Measurements from ENCODE around the gene MYO6.

GRCh38 chr6:75870389-75870788 lies 121.3 kb downstream of the MYO6 start:
- TF ChIP-seq CTCF (IDR thresholded peaks at IDR 0.05) (no peak), POLR2A (IDR thresholded peaks at IDR 0.05) (no peak)
